HepG2 (cell line): ENCODE results near the gene NEK6. TPM values are rescaled to one million over a fixed set of nuclear protein-coding genes. Genes with fewer than 3 reads are reported as not detected.

Experiments used
- ATRX ChIP-seq: sonication (generic); formaldehyde crosslinking; IDR thresholded peaks from 2 replicates; pipeline ENCODE4 v1.4.0; 2020; ENCODE audit warnings: missing genetic modification reagents, borderline replicate concordance
- CSRNP1 ChIP-seq: sonication (generic); formaldehyde crosslinking; IDR thresholded peaks from 2 replicates; pipeline ENCODE4 v1.8.1; 2023; ENCODE audit warnings: mild to moderate bottlenecking, missing genetic modification reagents
- FOXK1 ChIP-seq: sonication (generic); formaldehyde crosslinking; IDR thresholded peaks from 2 replicates; pipeline ENCODE4 v1.4.0; 2020; ENCODE audit warnings: low read depth, missing genetic modification reagents, borderline replicate concordance
- GPBP1L1 ChIP-seq: sonication (generic); formaldehyde crosslinking; IDR thresholded peaks from 2 replicates; pipeline ENCODE4 v1.5.0; 2020; ENCODE audit warnings: mild to moderate bottlenecking, missing genetic modification reagents
- GTF3A ChIP-seq: sonication (generic); formaldehyde crosslinking; conservative IDR thresholded peaks from 2 replicates; pipeline ENCODE4 v1.4.0; 2020; ENCODE audit warnings: mild to moderate bottlenecking, missing genetic modification reagents
- KDM6A ChIP-seq: IDR thresholded peaks from 2 replicates; pipeline ENCODE4 v1.6.1; 2016; ENCODE audit warnings: low read depth
- MAFF ChIP-seq: IDR thresholded peaks from 2 replicates; pipeline ENCODE4 v1.6.1; 2011; ENCODE audit warnings: low read depth, low read length, improper control_type of control experiment
- MED13 ChIP-seq: sonication (generic); formaldehyde crosslinking; IDR thresholded peaks from 2 replicates; pipeline ENCODE4 v1.5.0; 2020; ENCODE audit warnings: missing genetic modification reagents
- MIER3 ChIP-seq: IDR thresholded peaks from 2 replicates; pipeline ENCODE4 v1.6.1; 2016; ENCODE audit warnings: missing compliant biosample characterization, borderline replicate concordance
- NPAS2 ChIP-seq: sonication (generic); formaldehyde crosslinking; IDR thresholded peaks from 2 replicates; pipeline ENCODE4 v1.8.0; 2022; ENCODE audit warnings: mild to moderate bottlenecking, missing genetic modification reagents, borderline replicate concordance
- POLR2AphosphoS5 ChIP-seq: IDR thresholded peaks from 2 replicates; pipeline ENCODE4 v1.6.1; 2012; ENCODE audit warnings: low read depth, low read length
- TAF1 ChIP-seq: sonication (generic); formaldehyde crosslinking; IDR thresholded peaks from 2 replicates; pipeline ENCODE4 v1.4.0; 2020; ENCODE audit warnings: missing genetic modification reagents
- ZNF317 ChIP-seq: sonication (generic); formaldehyde crosslinking; IDR thresholded peaks from 2 replicates; pipeline ENCODE4 v1.5.0; 2020; ENCODE audit warnings: mild to moderate bottlenecking, missing genetic modification reagents
- ZNF33B ChIP-seq: sonication (generic); formaldehyde crosslinking; IDR thresholded peaks from 2 replicates; pipeline ENCODE4 v1.5.1; 2020; ENCODE audit warnings: mild to moderate bottlenecking, missing genetic modification reagents
- ZNF407 ChIP-seq: sonication (generic); formaldehyde crosslinking; IDR thresholded peaks from one replicate; pipeline ENCODE4 v1.5.1; 2020; ENCODE audit warnings: mild to moderate bottlenecking, missing genetic modification reagents; ENCODE audit errors: not compliant biosample characterization
- ZNF414 ChIP-seq: sonication (generic); formaldehyde crosslinking; IDR thresholded peaks from 2 replicates; pipeline ENCODE4 v1.5.0; 2020; ENCODE audit warnings: missing genetic modification reagents
- ZNF713 ChIP-seq: sonication (generic); formaldehyde crosslinking; IDR thresholded peaks from 2 replicates; pipeline ENCODE4 v1.4.0; 2020; ENCODE audit warnings: mild to moderate bottlenecking, missing genetic modification reagents
- ZNF780A ChIP-seq: sonication (generic); formaldehyde crosslinking; IDR thresholded peaks from 2 replicates; pipeline ENCODE4 v1.8.0; 2022; ENCODE audit warnings: mild to moderate bottlenecking, missing genetic modification reagents, moderate library complexity
- polyA plus RNA-seq, 8 experiments: library from polyadenylated mRNA; depleted of rRNA in 3 of 8; stranded (reverse) in 7 of 8; unstranded in 1 of 8; fragments of >200 nt; fragmentation: Illumina TruSeq in 4 of 8; extraction: Trizol in 4 of 8; gene quantifications; 2 replicates each; pipeline versions ENCODE4 v1.2.1 to v1.2.3, GENCODE V29; 2011 to 2016; ENCODE audit warnings: low read depth in 4 of 8, missing spikeins in 1 of 8, mixed read lengths in 1 of 8; ENCODE audit not compliant: insufficient read depth in 1 of 8
- total RNA-seq, 5 experiments: library from RNA; depleted of rRNA; stranded (reverse); fragments of >200 nt; fragmentation: Illumina TruSeq; extraction: Trizol; gene quantifications; 2 replicates each; pipeline ENCODE4 v1.2.3, GENCODE V29; 2016; ENCODE audit warnings: low read depth in 1 of 5
- TF ChIP-seq, protein P1 (sequence below): sonication (generic); formaldehyde crosslinking; IDR thresholded peaks from 2 replicates; pipeline ENCODE4 v1.5.0; 2020; ENCODE audit warnings: missing genetic modification reagents, mild to moderate bottlenecking, borderline replicate concordance

NEK6 gene
- total and polyA plus RNA-seq, 2 of the 13 experiments (the other 11 are each of a cell fraction or from before 2014, with no cell fraction given): 30.4 to 119 TPM

GRCh38 chr9:124386201-124386600, 128.5 kb downstream of the NEK6 start (continued):
- TF ChIP-seq MED13 (CRISPR knock-in tag): peak; percentile 64; the same call in 1 of the 2 replicates
- no peak for TF ChIP-seq ZNF317 (CRISPR knock-in tag)
- TF ChIP-seq MIER3 (CRISPR knock-in tag): peak; percentile 93; the same call in 1 of the 2 replicates
- no peak for TF ChIP-seq ATRX
- peak; percentile 92 for TF ChIP-seq KDM6A
- no peak for TF ChIP-seq NPAS2 (CRISPR knock-in tag)
- peak; percentile 95 for TF ChIP-seq FOXK1 (CRISPR knock-in tag)
- TF ChIP-seq, protein P1, sequence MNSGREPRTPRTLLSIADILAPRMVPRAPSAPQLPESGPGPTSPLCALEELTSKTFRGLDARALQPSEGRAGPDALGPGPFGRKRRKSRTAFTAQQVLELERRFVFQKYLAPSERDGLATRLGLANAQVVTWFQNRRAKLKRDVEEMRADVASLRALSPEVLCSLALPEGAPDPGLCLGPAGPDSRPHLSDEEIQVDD (CRISPR knock-in tag): no peak
- no peak for TF ChIP-seq ZNF713 (CRISPR knock-in tag)
- no peak for TF ChIP-seq GTF3A
- TF ChIP-seq ZNF33B: no peak
- TF ChIP-seq MAFF: no peak
- no peak for TF ChIP-seq ZNF780A
- peak; percentile 49; the same call in 1 of the 2 replicates for TF ChIP-seq POLR2AphosphoS5
- no peak for TF ChIP-seq TAF1 (CRISPR knock-in tag)
- no peak for TF ChIP-seq GPBP1L1 (CRISPR knock-in tag)
- no peak for TF ChIP-seq CSRNP1 (CRISPR knock-in tag)
- TF ChIP-seq ZNF407 (CRISPR knock-in tag): no peak
- TF ChIP-seq ZNF414: no peak
